ENCODE results near the gene GAB1. TPM values are rescaled to one million over a fixed set of nuclear protein-coding genes. Genes with fewer than 3 reads are reported as not detected.

GAB1 gene
- under 1 TPM; 0.29 to 0.34 TPM for total RNA-seq

DNA sequence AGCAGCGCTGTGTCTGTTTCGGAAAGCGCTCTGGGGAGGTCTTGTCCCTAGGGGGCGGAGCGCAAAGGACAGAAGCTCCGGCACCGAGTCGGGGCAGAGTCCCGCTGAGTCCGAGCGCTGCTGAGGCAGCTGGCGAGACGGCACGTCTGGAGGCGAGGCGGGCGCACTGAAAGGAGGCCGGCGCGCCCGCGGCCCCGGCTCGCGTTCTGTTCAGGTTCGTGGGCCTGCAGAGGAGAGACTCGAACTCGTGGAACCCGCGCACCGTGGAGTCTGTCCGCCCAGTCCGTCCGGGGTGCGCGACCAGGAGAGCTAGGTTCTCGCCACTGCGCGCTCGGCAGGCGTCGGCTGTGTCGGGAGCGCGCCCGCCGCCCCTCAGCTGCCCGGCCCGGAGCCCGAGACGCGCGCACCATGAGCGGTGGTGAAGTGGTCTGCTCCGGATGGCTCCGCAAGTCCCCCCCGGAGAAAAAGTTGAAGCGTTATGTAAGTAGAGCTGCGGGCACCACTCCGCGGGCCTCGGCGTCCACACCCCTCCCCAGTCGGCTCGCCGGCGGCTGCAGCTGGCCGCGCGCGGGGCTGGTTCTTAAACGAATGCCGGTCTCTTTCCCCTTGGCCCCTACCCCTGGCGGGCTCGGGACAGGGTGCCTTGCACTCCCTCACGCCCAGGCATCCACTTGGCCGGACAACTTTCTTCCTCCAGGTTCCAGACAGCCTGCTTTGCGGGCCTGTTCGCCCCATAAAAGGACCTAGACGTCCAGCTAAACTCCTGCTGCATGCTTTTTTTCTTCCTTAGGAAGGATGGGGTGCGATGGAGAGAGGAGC, at the start of gene GAB1:
TSS of gene GAB1 (plus strand) at position 96 of the 819 bp plus-strand sequence. CDS start at position 409, 313 bp downstream.
- ChIA-PET POLR2A (no interaction called here), CTCF (no interaction called here)

DNA sequence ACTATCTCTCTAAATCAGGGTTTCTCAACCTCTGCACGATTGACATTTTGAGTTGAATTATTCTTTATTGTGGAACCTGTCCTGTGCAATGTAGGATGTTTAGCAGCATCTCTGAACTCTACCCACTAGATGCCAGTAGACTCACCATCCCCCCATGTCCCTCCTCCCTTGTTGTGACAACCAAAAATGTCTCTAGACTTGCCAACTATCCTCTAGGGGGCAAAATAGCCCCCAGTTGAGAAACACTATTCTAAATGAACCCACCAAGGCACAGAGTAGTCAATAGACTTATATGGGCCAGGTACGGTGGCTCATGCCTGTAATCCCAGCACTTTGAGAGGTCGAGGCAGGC, 49.1 kb upstream of the GAB1 start:
- CTCF ChIA-PET = no interaction called here

DNA sequence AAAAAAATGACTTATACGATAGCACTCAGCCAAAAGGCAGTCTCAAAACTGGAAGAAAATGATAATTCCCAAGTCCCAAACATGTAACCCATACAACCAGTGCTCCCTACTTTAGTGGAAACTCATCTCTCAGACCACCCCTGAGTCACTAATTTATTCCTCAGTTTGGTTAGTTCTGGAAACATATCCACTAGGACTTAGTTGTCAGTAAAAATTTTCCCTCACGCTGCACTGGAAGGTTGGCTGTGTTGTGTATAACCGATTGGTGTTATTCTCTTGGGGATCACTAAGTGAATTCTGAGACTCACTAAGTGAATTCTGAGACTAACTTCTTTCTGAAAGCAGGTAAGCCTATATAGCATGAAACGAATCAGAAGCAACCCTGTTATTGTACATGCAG, 48.5 kb upstream of the GAB1 start:
- CTCF ChIA-PET = no interaction called here
- POLR2A ChIA-PET = no interaction called here

More for the DNA sequence above, 49.1 kb upstream of the GAB1 start:
- POLR2A ChIA-PET = no interaction called here

DNA sequence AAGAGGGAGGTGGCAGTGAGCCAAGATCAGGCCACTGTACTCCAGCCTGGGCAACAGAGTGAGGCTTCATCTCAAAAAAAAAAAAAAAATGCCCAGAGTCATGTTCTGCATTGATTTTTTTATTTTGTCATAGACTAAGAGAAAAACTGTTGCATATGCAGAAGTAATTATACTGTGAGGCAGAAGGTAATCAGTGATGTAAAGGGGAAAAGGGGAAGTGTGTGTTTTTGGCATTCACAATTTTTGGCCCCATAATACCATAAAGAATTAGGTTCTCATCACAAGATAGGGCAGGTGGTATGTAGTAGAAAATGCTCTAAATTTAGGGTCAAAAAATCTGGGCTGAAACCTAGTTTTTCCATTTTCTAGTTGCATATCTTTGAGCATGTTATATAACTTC, 47.3 kb upstream of the GAB1 start:
- CTCF ChIA-PET = interaction anchor here (0.7 kb wide), 1 partner anchor 38 kb away, joined by 3 read pairs; no protein-coding TSS in a partner anchor

DNA sequence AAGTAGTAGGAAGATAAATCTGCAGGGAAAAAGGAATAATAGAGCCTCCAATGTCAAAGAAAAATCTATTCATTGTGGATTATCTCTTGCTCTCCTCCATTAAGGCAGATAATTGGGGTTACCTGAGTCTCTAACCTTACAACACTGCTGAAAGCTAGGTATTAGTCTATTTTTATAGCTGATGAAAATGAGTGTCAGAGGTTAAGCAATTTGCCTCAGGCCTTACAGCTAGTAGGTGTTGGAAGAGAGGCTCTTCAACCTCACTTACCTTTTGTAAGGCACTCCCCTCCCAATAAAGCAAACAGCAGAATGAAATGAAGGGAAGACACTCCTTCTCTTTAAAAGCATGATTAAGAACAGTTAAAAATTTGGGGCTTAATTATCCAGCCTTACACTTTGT, 45.4 kb upstream of the GAB1 start:
- POLR2A ChIA-PET = no interaction called here
- CTCF ChIA-PET = interaction anchor here (0.8 kb wide), 1 partner anchor 31 kb away, joined by 3 read pairs; no protein-coding TSS in a partner anchor

More for the DNA sequence above, 47.3 kb upstream of the GAB1 start:
- POLR2A ChIA-PET = no interaction called here

DNA sequence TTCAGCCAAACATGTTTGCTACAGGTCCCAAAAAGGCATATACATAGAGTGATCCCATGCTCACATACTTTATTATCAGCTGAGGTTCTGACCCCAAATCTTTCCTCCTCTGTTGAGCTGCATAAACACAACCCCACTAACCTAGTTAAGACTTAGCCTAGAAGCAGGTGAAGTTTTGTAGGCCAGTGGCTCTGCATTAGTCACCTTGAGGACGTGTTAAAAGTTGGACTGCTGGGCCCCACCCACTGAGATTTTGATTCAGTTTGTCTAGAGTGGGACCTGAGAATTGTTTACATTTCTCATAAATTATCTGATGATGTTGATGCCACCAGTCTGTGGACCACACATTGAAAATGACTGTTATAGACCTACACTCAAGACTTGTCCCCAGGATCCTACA, 43.8 kb upstream of the GAB1 start:
- ChIA-PET POLR2A (no interaction called here), CTCF (no interaction called here)

DNA sequence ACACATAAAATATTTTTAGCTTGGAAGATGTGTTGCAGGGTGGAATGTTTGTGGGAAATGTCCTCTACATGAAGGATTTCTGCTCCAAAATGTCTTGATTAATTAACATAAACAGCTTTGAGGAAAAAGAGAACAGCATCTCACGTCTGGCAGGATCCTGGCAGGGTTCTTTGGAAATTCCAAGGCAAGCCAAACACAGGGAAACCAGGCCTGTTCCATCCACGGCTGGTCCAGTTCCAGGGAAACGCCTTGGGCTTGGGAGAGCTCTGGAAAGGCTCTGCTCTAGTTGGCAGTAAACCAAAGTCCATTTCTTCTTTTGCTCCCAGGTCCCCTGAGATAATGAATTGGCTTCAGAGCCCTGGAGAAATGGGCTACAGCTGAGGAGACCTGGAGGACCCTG, 42.4 kb upstream of the GAB1 start:
- POLR2A ChIA-PET = no interaction called here
- CTCF ChIA-PET = interaction anchor here (0.7 kb wide), 1 partner anchor 531 kb away, joined by 3 read pairs; no protein-coding TSS in a partner anchor

DNA sequence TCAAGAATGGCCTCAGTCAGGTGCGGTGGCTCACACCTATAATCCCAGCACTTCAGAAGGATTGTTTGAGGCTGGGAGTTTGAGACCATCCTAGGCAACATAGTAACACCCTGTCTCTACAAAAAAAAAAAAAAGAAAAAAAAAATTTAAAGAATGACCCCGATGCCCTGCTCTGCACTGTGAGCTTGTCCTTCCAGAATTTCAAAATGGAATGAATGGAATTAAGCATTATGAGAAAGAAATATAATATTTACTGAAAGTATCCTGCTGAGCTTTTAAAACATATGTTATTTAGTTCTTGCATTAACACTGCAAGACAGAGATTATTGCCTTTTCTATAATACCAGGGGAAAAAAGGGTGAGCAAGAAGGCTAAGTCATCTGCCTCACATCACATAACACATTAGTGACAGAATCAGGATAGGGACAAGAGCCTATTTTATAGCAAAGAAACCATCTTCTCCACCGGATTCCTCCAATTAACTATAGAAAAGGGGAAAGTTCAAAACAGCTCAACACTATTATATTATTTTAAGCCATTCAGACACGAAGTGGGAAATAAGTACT, 41.9 kb upstream of the GAB1 start:
- CTCF ChIA-PET = interaction anchor here (0.7 kb wide), 1 partner anchor 531 kb away, joined by 3 read pairs; no protein-coding TSS in a partner anchor
- POLR2A ChIA-PET = no interaction called here

DNA sequence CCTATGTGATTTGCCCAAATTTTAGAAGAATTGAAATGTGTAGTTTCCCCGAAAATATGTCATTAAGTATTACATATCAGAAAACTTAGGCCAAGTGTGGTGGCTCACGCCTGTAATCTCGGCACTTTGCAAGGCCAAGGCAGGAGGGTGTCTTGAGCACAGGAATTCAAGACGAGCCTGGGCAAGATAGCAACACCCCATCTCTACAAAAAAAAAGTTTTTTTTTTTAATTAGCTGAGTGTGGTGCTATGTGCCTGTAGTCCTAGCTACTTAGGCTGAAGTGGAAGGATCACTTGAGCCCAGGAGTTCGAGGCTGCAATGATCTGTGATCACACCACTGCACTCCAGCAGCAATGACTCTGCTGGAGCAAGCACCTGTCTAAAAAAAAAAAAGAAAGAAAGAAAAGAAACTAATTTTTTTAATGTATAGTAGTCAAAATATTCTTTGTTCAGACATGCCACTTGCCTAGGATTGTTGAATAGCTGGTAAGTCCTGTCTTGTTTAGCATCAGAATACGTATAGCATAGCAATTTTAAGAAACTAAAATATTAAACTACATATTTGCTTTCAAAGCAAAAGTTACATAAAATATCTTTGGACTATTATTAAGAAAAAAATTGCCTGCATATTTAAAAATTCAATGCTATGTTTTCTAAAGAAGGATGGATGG, 40.1 kb upstream of the GAB1 start:
- CTCF ChIA-PET = no interaction called here
- POLR2A ChIA-PET = no interaction called here

DNA sequence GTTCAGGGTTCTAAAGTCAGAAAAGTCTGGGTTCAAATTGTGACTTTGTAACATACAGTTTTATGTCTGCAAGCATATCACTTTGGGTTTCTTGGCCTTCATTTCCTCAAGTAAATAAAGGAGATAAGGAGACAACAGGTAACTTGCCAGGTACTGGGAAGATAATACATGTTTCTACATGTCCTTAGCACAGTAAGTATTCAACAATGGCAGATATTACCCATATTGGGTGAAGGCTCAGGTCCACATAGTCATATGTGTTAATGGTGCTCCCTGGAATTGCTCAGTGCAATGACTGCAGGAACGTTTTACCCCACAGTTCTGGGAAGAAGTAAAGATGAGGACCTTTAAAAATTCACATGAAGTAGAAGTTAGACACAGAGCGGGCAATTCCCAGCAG, 35.8 kb upstream of the GAB1 start:
- ChIA-PET CTCF (no interaction called here), POLR2A (no interaction called here)

DNA sequence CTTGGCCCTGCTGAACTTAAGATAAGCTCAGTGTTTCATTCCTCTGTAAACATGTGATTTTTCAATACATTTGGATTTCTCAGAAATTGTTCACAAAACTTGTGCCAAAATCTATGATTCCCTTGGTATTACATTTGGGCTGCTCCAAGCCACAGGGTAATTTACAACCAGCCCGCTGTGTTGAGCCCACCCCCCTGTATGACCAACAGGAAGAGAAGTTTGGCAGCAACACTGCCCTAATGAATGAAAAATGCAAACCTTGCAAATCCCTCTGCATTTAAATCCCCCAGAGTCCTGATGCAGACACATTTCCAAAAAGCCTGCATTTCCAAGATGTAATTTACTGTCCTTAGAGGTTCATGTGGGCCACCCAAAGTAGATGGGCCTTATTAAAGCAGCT, 34.1 kb upstream of the GAB1 start:
- POLR2A ChIA-PET = no interaction called here
- CTCF ChIA-PET = no interaction called here

DNA sequence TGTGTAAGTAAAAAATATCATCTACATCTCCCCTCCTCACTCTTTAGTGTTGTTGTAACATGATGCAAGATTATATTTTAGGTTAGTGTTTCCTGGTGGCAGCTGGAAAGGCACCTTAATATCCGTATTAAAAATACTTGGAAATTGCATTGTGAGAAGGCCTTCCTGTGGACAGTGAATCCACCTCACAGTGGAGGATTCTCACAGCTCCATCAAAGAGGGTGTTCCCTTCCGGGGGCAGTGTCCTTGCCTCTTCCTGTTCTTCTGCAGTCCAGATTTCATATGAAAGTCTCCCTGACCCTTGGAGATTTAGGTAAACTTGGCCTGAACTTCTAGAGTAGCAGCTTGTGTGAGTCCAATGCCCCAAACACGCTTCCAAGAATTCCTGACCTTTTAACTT, 29.9 kb upstream of the GAB1 start:
- POLR2A ChIA-PET = no interaction called here

DNA sequence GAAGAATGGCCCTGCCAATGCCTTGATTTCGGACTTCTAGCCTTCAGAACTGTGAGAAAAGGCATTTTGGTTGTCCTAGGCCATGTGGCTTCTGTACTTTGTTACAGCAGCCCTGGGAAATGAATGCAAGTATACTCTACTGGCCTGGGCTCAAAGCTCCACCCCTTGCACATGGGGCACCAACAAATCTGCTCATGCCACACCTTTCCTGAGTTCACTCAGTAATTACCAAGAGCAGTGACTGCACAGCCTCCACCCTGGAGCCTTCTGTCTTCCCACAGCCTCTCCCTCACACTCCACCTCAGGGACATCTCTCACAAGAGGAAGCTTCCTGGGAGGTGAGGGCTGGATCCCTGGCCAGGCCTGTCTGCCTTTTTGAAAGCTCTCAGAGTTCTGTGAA, 29.1 kb upstream of the GAB1 start:
- POLR2A ChIA-PET = no interaction called here

More for the DNA sequence above, 29.9 kb upstream of the GAB1 start:
- CTCF ChIA-PET = no interaction called here

DNA sequence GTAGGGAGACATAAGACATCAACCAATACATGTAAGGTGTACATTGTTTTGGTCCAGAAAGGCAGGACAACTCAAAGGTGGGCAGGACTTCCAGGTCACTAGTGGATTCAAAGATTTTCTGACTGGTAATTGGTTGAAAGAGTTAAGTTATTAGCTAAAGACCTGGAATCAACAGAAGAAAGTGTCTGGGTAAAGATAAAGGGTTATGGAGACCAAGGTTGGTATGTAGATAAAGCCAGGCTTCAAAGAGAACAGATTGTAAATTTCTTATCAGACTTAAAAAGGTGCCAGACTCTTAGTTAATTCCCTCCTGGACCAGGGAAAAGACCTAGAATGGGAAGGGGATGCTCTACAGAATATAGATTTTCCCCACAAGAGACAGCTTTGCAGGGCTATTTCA, 28.3 kb upstream of the GAB1 start:
- POLR2A ChIA-PET = no interaction called here
- CTCF ChIA-PET = no interaction called here

More for the DNA sequence above, 29.1 kb upstream of the GAB1 start:
- CTCF ChIA-PET = no interaction called here

DNA sequence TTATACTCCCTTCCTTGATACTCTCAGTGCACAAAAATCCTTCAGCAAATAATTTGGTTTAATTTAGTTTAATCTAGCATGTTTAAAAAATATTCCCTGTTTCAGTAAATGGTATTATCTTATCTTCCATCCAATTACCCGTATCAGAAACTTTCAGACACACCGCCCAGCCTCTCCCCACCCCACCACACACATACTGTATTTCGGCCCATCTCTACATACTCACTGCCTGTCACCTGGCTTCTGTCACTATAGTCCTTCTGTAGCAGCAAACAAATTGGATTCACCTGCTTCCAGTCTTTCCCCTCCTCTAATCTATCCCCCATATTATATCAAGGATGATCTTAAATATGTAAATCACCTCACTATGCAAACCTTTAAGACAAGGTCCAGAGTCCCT, 24.8 kb upstream of the GAB1 start:
- ChIA-PET CTCF (no interaction called here), POLR2A (no interaction called here)

DNA sequence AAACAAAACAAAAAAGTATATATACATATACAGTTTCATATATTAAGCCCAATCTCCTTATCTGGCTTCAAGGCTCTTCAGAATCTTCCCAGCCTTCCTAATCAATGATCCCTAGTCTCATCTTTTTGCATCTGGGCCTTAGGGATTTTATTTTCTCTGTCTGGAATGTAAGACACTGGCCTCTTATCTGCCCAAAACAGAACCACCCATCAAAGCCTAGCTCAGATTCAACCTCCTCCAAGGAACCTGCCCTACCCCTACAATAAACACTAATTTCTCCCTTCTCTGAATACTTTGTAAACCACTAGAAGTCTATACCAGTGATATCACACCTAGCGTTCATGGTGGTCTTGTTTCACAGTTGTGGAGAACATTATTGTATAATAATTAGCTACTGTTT, 23.2 kb upstream of the GAB1 start:
- CTCF ChIA-PET = no interaction called here
- POLR2A ChIA-PET = interaction anchor here (0.7 kb wide), 1 partner anchor 26 kb away, joined by 3 read pairs; no protein-coding TSS in a partner anchor

DNA sequence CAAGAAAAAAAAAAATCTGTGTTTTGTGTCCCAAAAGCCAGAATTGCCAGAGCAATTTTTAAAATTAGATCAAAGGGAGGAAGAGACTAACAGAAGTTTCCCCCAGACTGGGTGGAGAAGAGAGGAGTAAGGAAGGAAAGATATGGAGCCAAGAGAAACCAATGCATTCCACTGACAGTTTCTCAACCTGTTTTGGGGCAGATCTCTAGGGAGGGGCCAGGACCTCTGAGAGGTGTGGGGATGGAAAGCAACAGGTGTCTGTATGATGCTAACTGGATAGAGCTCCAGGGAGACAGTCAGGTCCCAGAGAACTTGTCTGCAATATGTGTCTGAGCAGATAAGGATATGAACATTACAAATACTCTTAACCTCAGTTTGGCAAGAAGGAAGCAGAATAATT, 22.7 kb upstream of the GAB1 start:
- ChIA-PET CTCF (no interaction called here), POLR2A (interaction anchor here (0.7 kb wide), 1 partner anchor 25 kb away, joined by 3 read pairs; no protein-coding TSS in a partner anchor)

DNA sequence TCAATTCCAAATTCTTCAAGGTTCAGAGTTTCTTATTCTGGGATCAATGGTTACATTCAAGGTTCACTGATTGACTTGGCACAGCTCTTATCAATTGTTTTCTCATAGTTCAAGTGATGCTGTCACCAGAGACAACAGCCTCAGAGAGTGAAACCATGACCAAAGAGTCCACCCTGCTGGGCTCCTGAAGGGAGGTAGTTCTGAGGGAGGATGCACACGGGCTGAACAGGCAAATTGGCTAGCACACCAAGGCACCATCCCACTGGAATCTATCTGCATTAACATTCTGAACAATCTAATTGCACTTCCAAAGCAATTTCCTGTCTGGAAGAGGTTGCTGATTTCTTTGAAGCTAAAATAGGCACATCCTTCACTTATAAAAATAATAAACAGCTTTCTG, 16.6 kb upstream of the GAB1 start:
- ChIA-PET POLR2A (no interaction called here), CTCF (no interaction called here)

DNA sequence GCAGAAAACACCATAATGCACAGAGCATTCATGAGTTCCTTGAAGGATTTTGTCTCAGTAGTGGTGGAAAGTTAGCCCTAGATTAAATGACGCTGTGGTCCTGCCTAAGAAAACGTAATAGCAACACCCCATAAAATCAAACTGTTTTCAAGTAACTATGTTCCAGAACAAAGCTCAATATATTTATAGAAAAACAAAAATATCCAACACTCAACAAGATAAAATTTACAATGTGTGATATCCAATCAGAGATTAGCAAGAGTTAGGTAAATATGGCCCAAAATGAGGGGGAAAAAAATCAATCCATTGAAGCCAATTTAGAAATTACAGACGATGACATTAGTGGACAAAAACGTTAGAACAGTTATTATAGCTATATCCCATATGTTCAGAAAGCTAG, 9.9 kb upstream of the GAB1 start:
- ChIA-PET CTCF (no interaction called here), POLR2A (no interaction called here)

DNA sequence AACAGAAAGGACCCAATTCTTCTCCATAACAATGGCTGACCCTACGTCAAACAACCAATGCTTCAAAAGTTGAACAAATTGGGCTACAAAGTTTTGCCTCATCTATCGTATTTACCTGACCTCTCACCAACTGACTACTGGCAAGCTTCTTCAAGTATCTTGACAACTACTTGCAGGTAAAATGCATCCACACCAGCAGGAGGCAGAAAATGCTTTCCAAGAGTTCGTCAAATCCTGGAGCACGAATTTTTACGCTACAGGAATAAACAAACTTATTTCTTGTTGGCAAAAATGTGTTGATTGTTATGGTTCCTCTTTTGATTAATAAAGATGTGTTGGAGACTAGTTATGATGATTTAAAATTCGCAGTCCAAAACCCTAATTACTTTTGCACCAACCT, 6.7 kb upstream of the GAB1 start:
- CTCF ChIA-PET = no interaction called here
- POLR2A ChIA-PET = no interaction called here
